Liver (tissue), 9 donors: ENCODE results near the gene IRX2. TPM values are rescaled to one million over a fixed set of nuclear protein-coding genes. Genes with fewer than 3 reads are reported as not detected.

Experiments used
- DNase-seq: peaks from one replicate; pipeline ENCODE4 v3.0.0-alpha.2; 2017; ENCODE audit warnings: low spot score
- H3K27ac ChIP-seq, 2 donors: one replicate each; pipeline ENCODE4 v1.7.0; 2013; ENCODE audit warnings: inconsistent platforms in 2 of 2, low read length in 2 of 2, control low read depth in 1 of 2, low read depth in 1 of 2, mild to moderate bottlenecking in 1 of 2
- H3K27me3 ChIP-seq, 4 donors: one replicate each; pipeline versions ENCODE4 v1.6.1 to v1.7.0; 2013; ENCODE audit warnings: low read length in 3 of 4, inconsistent platforms in 1 of 4, mild to moderate bottlenecking in 1 of 4, moderate library complexity in 1 of 4; ENCODE audit not compliant: control insufficient read depth in 4 of 4, insufficient read depth in 4 of 4
- H3K36me3 ChIP-seq, 4 donors: one replicate each; pipeline versions ENCODE4 v1.6.1 to v1.7.0; 2013; ENCODE audit warnings: low read length in 3 of 4, mild to moderate bottlenecking in 3 of 4, low read depth in 1 of 4, moderate library complexity in 1 of 4; ENCODE audit not compliant: control insufficient read depth in 4 of 4, insufficient read depth in 3 of 4
- H3K4me1 ChIP-seq, 4 donors: one replicate each; pipeline versions ENCODE4 v1.6.1 to v1.7.0; 2013; ENCODE audit warnings: low read length in 3 of 4, mild to moderate bottlenecking in 3 of 4, moderate library complexity in 1 of 4; ENCODE audit not compliant: control insufficient read depth in 4 of 4, insufficient read depth in 4 of 4
- H3K4me3 ChIP-seq, 3 donors: one replicate each; pipeline versions ENCODE4 v1.6.1 to v1.7.0; 2013; ENCODE audit warnings: low read length in 3 of 3, control low read depth in 1 of 3, low read depth in 1 of 3, mild to moderate bottlenecking in 1 of 3
- H3K9ac ChIP-seq, 2 donors: one replicate each; pipeline ENCODE4 v1.7.0; 2013; ENCODE audit warnings: low read length in 2 of 2, mild to moderate bottlenecking in 2 of 2, moderate library complexity in 2 of 2, control low read depth in 1 of 2, low read depth in 1 of 2
- H3K9me3 ChIP-seq, 4 donors: one replicate each; pipeline versions ENCODE4 v1.6.1 to v1.7.0; 2013; ENCODE audit warnings: low read length in 3 of 4; ENCODE audit not compliant: control insufficient read depth in 4 of 4
- CTCF ChIP-seq: fragments of 150-350 bp; IDR thresholded peaks from 2 replicates; pipeline ENCODE4 v1.5.1; 2017; ENCODE audit warnings: improper control_type of control experiment, low read depth, low read length; ENCODE audit not compliant: missing input control
- FOXA1 ChIP-seq: IDR thresholded peaks from 2 replicates; pipeline ENCODE4 v1.6.1; 2016; ENCODE audit warnings: antibody characterized with exemption
- GABPA ChIP-seq, 2 donors: IDR thresholded peaks in 1 of 2; conservative IDR thresholded peaks in 1 of 2; 2 replicates each; pipeline ENCODE4 v1.6.1; 2016; ENCODE audit warnings: antibody characterized with exemption in 2 of 2, mild to moderate bottlenecking in 1 of 2, moderate library complexity in 1 of 2
- HNF4G ChIP-seq: IDR thresholded peaks from 2 replicates; pipeline ENCODE4 v1.6.1; 2016; ENCODE audit warnings: antibody characterized with exemption
- JUND ChIP-seq, 2 donors: IDR thresholded peaks; 2 replicates each; pipeline ENCODE4 v1.6.1; 2016; ENCODE audit warnings: antibody characterized with exemption in 2 of 2
- NR2F2 ChIP-seq: IDR thresholded peaks from 2 replicates; pipeline ENCODE4 v1.6.1; 2016; ENCODE audit warnings: antibody characterized with exemption
- RXRA ChIP-seq, 2 donors: IDR thresholded peaks; 2 replicates each; pipeline ENCODE4 v1.6.1; 2017 to 2018; ENCODE audit warnings: antibody characterized with exemption in 2 of 2, mild to moderate bottlenecking in 1 of 2
- SP1 ChIP-seq: IDR thresholded peaks from 2 replicates; pipeline ENCODE4 v1.6.1; 2018; ENCODE audit warnings: antibody characterized with exemption, mild to moderate bottlenecking
- TAF1 ChIP-seq: conservative IDR thresholded peaks from 2 replicates; pipeline ENCODE4 v1.6.1; 2016; ENCODE audit warnings: antibody characterized with exemption, mild to moderate bottlenecking
- YY1 ChIP-seq: IDR thresholded peaks from 2 replicates; pipeline ENCODE4 v1.6.1; 2016; ENCODE audit warnings: antibody characterized with exemption, mild to moderate bottlenecking
- WGBS: extraction: QIAGEN DNeasy Blood & Tissue Kit; methylation state at CpG from one replicate; pipeline ENCODE4 v1.1.7; 2013; 5-methylcytosine and 5-hydroxymethylcytosine counted together
- polyA plus RNA-seq, 2 donors: library from polyadenylated mRNA; stranded (reverse) in 1 of 2; unstranded in 1 of 2; fragments of 200-250 nt in 1 of 2; fragments of >200 nt in 1 of 2; fragmentation: Nextera tagmentation in 1 of 2; extraction: Ambion mirVana in 1 of 2; gene quantifications; one replicate each; pipeline versions ENCODE4 v1.2.1 to v1.2.3, GENCODE V29; 2013 to 2015
- total RNA-seq, 2 donors: library from RNA; depleted of rRNA; stranded (reverse); fragments of >200 nt; gene quantifications; one replicate each; pipeline ENCODE4 v1.2.3, GENCODE V29; 2014
- TF ChIP-seq, protein P1 (sequence below): IDR thresholded peaks from 2 replicates; pipeline ENCODE4 v1.6.1; 2016; ENCODE audit warnings: antibody characterized with exemption
- donor health status: healthy.
- donor health status: healthy.
- donor health status: healthy.
- donor health status: healthy.
- donor health status: healthy.

IRX2 gene
- total and polyA plus RNA-seq, 4 donors, result not detected

- Histone ChIP-seq H3K4me3 (no peak overlapping the region), H3K27ac (no peak overlapping the region), H3K9ac (no peak overlapping the region), H3K36me3 (no peaks in the 10 kb centered on the region), H3K4me1 (no peaks in the 10 kb centered on the region), H3K27me3 (peaks cover 0 to 11% (median 3%) of the 10 kb centered on the region in 4 donors), H3K9me3 (no peaks in the 10 kb centered on the region)
- TF ChIP-seq SP1 (no peak), FOXA1 (no peak)
- 73% methylated on average over 12 of the region's 12 CpGs for WGBS
- DNase-seq, result no peak
Measured at GRCh38 chr5:2724031-2724581, 27.4 kb downstream of the IRX2 start.

DNA sequence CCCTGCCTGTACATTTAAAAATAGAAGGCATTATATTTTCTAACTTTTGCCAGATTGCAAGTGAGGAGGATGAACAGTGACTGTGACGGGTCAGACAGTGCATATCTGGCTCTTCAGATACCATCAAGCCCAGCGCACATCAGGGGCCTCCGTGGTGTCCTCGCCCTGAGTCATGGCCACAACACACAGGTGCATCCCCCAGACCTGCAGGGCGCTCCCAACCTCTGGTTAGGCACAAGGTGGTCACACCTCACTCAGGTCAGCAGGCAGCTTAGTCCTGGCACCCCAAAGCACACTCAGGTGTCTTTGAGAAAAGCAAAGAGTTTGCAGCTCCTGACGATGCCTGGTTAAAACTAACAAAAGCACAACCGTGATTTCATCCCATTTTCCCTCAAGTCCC, 28.6 kb downstream of the IRX2 start:
- TF ChIP-seq YY1 (no peak), TAF1 (no peak), HNF4G (no peak), GABPA (IDR thresholded peaks at IDR 0.05 in 1 of 2, conservative IDR thresholded peaks at IDR 0.05 in 1 of 2) (no peak), JUND (IDR thresholded peaks at IDR 0.05) (no peak)
- TF ChIP-seq, protein P1, sequence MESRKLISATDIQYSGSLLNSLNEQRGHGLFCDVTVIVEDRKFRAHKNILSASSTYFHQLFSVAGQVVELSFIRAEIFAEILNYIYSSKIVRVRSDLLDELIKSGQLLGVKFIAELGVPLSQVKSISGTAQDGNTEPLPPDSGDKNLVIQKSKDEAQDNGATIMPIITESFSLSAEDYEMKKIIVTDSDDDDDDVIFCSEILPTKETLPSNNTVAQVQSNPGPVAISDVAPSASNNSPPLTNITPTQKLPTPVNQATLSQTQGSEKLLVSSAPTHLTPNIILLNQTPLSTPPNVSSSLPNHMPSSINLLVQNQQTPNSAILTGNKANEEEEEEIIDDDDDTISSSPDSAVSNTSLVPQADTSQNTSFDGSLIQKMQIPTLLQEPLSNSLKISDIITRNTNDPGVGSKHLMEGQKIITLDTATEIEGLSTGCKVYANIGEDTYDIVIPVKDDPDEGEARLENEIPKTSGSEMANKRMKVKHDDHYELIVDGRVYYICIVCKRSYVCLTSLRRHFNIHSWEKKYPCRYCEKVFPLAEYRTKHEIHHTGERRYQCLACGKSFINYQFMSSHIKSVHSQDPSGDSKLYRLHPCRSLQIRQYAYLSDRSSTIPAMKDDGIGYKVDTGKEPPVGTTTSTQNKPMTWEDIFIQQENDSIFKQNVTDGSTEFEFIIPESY, result no peak
- H3K27ac ChIP-seq, result no peak overlapping the region
- no peak overlapping the region for H3K4me3 ChIP-seq
- 77% methylated on average over 7 of the region's 7 CpGs for WGBS
- no peak for DNase-seq
- no peaks in the 10 kb centered on the region for H3K9me3 ChIP-seq
- no peaks in the 10 kb centered on the region for H3K36me3 ChIP-seq
- H3K9ac ChIP-seq, result no peak overlapping the region
- H3K27me3 ChIP-seq, result peaks cover 0 to 4% (median under 1%) of the 10 kb centered on the region in 4 donors
- no peaks in the 10 kb centered on the region for H3K4me1 ChIP-seq

DNA sequence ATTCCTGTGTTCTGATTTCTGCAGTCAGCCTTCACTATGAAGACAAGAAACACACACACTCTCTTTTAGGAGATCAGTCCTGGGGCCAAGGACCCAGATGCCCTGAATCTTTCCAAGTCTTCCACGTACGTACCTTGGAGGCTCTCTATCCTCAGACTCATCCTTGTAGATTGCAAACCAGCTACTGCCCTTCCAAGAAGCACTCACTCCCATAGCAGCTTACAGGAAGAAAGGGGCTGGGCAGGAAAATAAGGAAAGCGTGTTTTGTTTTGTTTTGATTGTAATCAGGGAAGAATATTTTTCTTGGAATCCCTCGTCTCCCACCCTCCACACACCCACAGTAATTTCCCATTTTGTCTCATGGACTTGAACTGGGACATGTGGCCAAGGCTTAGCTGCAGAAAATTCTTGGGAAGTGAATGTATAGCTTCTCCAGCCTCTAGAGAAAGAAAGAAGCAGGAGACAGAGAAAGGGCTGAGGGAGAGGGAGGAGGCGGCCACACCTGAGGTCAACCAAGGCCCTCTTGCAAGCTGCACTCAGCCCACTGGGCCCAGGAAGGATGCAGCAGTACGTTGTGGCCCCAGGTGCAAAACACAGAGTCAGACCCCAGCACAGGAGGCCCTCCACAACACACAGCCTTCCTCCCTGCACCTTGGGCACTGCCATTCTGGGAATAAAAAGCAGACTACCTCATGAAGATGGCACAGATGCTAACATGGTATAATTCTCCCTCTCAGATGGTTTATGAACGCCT, 29.9 kb downstream of the IRX2 start:
- Histone ChIP-seq H3K9me3 (no peaks in the 10 kb centered on the region), H3K27me3 (peaks cover 0 to 7% (median 0%) of the 10 kb centered on the region in 4 donors), H3K27ac (no peak overlapping the region), H3K4me1 (no peaks in the 10 kb centered on the region), H3K36me3 (no peaks in the 10 kb centered on the region), H3K9ac (no peak overlapping the region), H3K4me3 (no peak overlapping the region)
- DNase-seq, result no peak
- 53% methylated on average over 7 of the region's 7 CpGs for WGBS
- TF ChIP-seq NR2F2 (no peak), CTCF (no peak), YY1 (no peak), RXRA (IDR thresholded peaks at IDR 0.05) (no peak)
